Measurements from ENCODE around the gene ATRX. TPM values are rescaled to one million over a fixed set of nuclear protein-coding genes. Genes with fewer than 3 reads are reported as not detected.
"Not testable (repeated sequence)": the region's sequence is repeated elsewhere in the genome, so short reads cannot be mapped to it uniquely, and the experiment has no call there.

The ATRX gene
- polyA plus RNA-seq (2013, experiment 1 of 2; ENCODE audit: insufficient read length) = 31.0 TPM
- polyA plus RNA-seq (2013, experiment 2 of 2; ENCODE audit: insufficient read length) = 32.2 TPM

GRCh38 chrX:77785486-77786364, at the start of gene ATRX:
ATRX (minus strand) TSS chrX:77786216; CDS start chrX:77786001, 215 bp downstream.
- peak; percentile 82 for DNase-seq

- not testable (repeated sequence) for DNase-seq
These were observed 45.5 kb upstream of the ATRX start for GRCh38 chrX:77831544-77831943.

- not testable (repeated sequence) for DNase-seq
These were observed 36.0 kb upstream of the ATRX start for GRCh38 chrX:77821989-77822388.

- DNase-seq = no peak
These were observed 34.2 kb upstream of the ATRX start for GRCh38 chrX:77820091-77820727.

- no peak for DNase-seq
These were observed 28.2 kb upstream of the ATRX start for GRCh38 chrX:77814210-77814609.

GRCh38 chrX:77802201-77802600, 16.2 kb upstream of the ATRX start:
- DNase-seq = no peak

- no peak for DNase-seq
These were observed 9.1 kb upstream of the ATRX start for GRCh38 chrX:77795124-77795523.

GRCh38 chrX:77793946-77794345, 7.9 kb upstream of the ATRX start:
- DNase-seq = no peak

- peak; percentile 26 for DNase-seq
These were observed 2.0 kb upstream of the ATRX start for GRCh38 chrX:77788050-77788449.

GRCh38 chrX:77786365-77786680, 307 bp upstream of the ATRX start:
- DNase-seq = no peak

- no peak for DNase-seq
These were observed 6.3 kb downstream of the ATRX start for GRCh38 chrX:77779695-77780094.

- DNase-seq = no peak
These were observed 9.4 kb downstream of the ATRX start for GRCh38 chrX:77776659-77777058.

- no peak for DNase-seq
These were observed 14.4 kb downstream of the ATRX start for GRCh38 chrX:77771601-77772000.

GRCh38 chrX:77768787-77769186, 17.2 kb downstream of the ATRX start:
- no peak for DNase-seq

- not testable (repeated sequence) for DNase-seq
These were observed 19.8 kb downstream of the ATRX start for GRCh38 chrX:77766212-77766611.

GRCh38 chrX:77755561-77755960, 30.5 kb downstream of the ATRX start:
- DNase-seq = no peak

GRCh38 chrX:77753942-77754341, 32.1 kb downstream of the ATRX start:
- not testable (repeated sequence) for DNase-seq

GRCh38 chrX:77749695-77750094, 36.3 kb downstream of the ATRX start:
- peak; percentile 70 for DNase-seq

GRCh38 chrX:77743720-77744119, 42.3 kb downstream of the ATRX start:
- DNase-seq = peak; percentile 5

- DNase-seq = no peak
These were observed 43.1 kb downstream of the ATRX start for GRCh38 chrX:77742788-77743476.

GRCh38 chrX:77740376-77740905, 45.6 kb downstream of the ATRX start:
- no peak for DNase-seq

- DNase-seq = no peak
These were observed 52.7 kb downstream of the ATRX start for GRCh38 chrX:77733342-77733741.

- DNase-seq = no peak
These were observed 54.1 kb downstream of the ATRX start for GRCh38 chrX:77731821-77732419.

Measured in fibroblast of skin of abdomen (primary cell).